ENCODE data around the gene DPM3. TPM values are rescaled to one million over a fixed set of nuclear protein-coding genes. Genes with fewer than 3 reads are reported as not detected.
A peak's percentile ranks its signal among the peaks of the same experiment; 100 is the strongest.

The DPM3 gene
- total and polyA plus RNA-seq, 2 of the 13 experiments (the other 11 are each of a cell fraction or from before 2014, with no cell fraction given) = 23.2 to 53.4 TPM

GRCh38 chr1:155178441-155179111, 38.2 kb upstream of the DPM3 start (continued):
- TF ChIP-seq ISL2 (CRISPR knock-in tag; IDR thresholded peaks at IDR 0.05) (0 out of 2 replicates have a peak, but pooled peaks have one; percentile 24), TARDBP (CRISPR knock-in tag; IDR thresholded peaks at IDR 0.05) (no peak), PAXIP1 (CRISPR knock-in tag; conservative IDR thresholded peaks at IDR 0.05) (peak; percentile 69), IRF2 (CRISPR knock-in tag; IDR thresholded peaks at IDR 0.05) (no peak), PBX2 (CRISPR knock-in tag; IDR thresholded peaks at IDR 0.05) (no peak), SIN3A (IDR thresholded peaks at IDR 0.05; ENCODE audit: borderline replicate concordance, low read depth, low read length) (no peak), ZNF441 (CRISPR knock-in tag; IDR thresholded peaks at IDR 0.05; ENCODE audit: borderline replicate concordance) (no peak), ZGPAT (CRISPR knock-in tag; IDR thresholded peaks at IDR 0.05) (peak; percentile 38; the same call in 1 of the 2 replicates), ZNF570 (CRISPR knock-in tag; IDR thresholded peaks at IDR 0.05; ENCODE audit: borderline replicate concordance) (no peak), ZNF512B (CRISPR knock-in tag; IDR thresholded peaks at IDR 0.05; ENCODE audit: borderline replicate concordance) (no peak), RELA (CRISPR knock-in tag; IDR thresholded peaks at IDR 0.05) (no peak), BRD4 (CRISPR knock-in tag; IDR thresholded peaks at IDR 0.05) (no peak), ERF (CRISPR knock-in tag; IDR thresholded peaks at IDR 0.05) (peak; percentile 43; the same call in 1 of the 2 replicates), ZNF629 (CRISPR knock-in tag; conservative IDR thresholded peaks at IDR 0.05) (no peak), HNRNPL (IDR thresholded peaks at IDR 0.05; ENCODE audit: low read depth, low read length) (0 out of 2 replicates have a peak, but pooled peaks have one; percentile 27), ZNF124 (CRISPR knock-in tag; IDR thresholded peaks at IDR 0.05) (no peak), ZNF607 (CRISPR knock-in tag; IDR thresholded peaks at IDR 0.05; ENCODE audit: borderline replicate concordance) (no peak), SALL1 (CRISPR knock-in tag; IDR thresholded peaks at IDR 0.05) (peak; percentile 67), ZSCAN30 (CRISPR knock-in tag; IDR thresholded peaks at IDR 0.05) (no peak), POLR2AphosphoS5 (IDR thresholded peaks at IDR 0.05; ENCODE audit: low read depth, low read length) (0 out of 2 replicates have a peak, but pooled peaks have one; percentile 29), SMYD3 (CRISPR knock-in tag; IDR thresholded peaks at IDR 0.05) (no peak)
